Esophagus muscularis mucosa (tissue), 4 donors: Measurements from ENCODE around the gene DNAH7.

Experiments
- EP300 ChIP-seq: sonication (generic); formaldehyde crosslinking; IDR thresholded peaks from one replicate; pipeline ENCODE4 v1.6.1; 2017; ENCODE audit warnings: antibody characterized with exemption
- POLR2A ChIP-seq: fragments of 450-650 bp; IDR thresholded peaks from one replicate; pipeline ENCODE4 v1.6.1; 2017; ENCODE audit warnings: antibody characterized with exemption, moderate library complexity, mild to moderate bottlenecking, low read depth
- POLR2AphosphoS5 ChIP-seq, 2 donors: sonication (generic); formaldehyde crosslinking; IDR thresholded peaks; one replicate each; pipeline ENCODE4 v1.6.1; 2017; ENCODE audit warnings: antibody characterized with exemption in 2 of 2
- TF ChIP-seq, protein P1 (sequence below), 3 experiments: fragments of 200-600 bp in 2 of 3; fragments of 450-650 bp in 1 of 3; sonication (generic) in 2 of 3; IDR thresholded peaks; one replicate each; pipeline ENCODE4 v1.5.1; 2017 to 2019; ENCODE audit warnings: antibody characterized with exemption in 3 of 3, mild to moderate bottlenecking in 2 of 3, moderate library complexity in 1 of 3

GRCh38 chr2:195737511-195738325 lies 330.9 kb downstream of the DNAH7 start:
- TF ChIP-seq POLR2AphosphoS5 (IDR thresholded peaks at IDR 0.05) (no peak), EP300 (no peak), POLR2A (no peak)
- TF ChIP-seq, protein P1, sequence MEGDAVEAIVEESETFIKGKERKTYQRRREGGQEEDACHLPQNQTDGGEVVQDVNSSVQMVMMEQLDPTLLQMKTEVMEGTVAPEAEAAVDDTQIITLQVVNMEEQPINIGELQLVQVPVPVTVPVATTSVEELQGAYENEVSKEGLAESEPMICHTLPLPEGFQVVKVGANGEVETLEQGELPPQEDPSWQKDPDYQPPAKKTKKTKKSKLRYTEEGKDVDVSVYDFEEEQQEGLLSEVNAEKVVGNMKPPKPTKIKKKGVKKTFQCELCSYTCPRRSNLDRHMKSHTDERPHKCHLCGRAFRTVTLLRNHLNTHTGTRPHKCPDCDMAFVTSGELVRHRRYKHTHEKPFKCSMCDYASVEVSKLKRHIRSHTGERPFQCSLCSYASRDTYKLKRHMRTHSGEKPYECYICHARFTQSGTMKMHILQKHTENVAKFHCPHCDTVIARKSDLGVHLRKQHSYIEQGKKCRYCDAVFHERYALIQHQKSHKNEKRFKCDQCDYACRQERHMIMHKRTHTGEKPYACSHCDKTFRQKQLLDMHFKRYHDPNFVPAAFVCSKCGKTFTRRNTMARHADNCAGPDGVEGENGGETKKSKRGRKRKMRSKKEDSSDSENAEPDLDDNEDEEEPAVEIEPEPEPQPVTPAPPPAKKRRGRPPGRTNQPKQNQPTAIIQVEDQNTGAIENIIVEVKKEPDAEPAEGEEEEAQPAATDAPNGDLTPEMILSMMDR (IDR thresholded peaks at IDR 0.05), result no peak
